Activated CD4-positive, CD25-positive, alpha-beta regulatory T cell treated with anti-CD3 and anti-CD28 coated beads, Interleukin-2, amount 50 U/mL, for 24 hours (primary cell): ENCODE data around the gene MYCN.
A peak's percentile ranks its signal among the peaks of the same experiment; 100 is the strongest.

Source experiments
- ATAC-seq, 2 donors: fragments of 150-1000 bp; cut with Tn5 transposase; one replicate each; pipeline ENCODE4 v1.10.0; 2021; ENCODE audit warnings: mild to moderate bottlenecking in 1 of 2, moderate library complexity in 1 of 2

The MYCN gene

DNA sequence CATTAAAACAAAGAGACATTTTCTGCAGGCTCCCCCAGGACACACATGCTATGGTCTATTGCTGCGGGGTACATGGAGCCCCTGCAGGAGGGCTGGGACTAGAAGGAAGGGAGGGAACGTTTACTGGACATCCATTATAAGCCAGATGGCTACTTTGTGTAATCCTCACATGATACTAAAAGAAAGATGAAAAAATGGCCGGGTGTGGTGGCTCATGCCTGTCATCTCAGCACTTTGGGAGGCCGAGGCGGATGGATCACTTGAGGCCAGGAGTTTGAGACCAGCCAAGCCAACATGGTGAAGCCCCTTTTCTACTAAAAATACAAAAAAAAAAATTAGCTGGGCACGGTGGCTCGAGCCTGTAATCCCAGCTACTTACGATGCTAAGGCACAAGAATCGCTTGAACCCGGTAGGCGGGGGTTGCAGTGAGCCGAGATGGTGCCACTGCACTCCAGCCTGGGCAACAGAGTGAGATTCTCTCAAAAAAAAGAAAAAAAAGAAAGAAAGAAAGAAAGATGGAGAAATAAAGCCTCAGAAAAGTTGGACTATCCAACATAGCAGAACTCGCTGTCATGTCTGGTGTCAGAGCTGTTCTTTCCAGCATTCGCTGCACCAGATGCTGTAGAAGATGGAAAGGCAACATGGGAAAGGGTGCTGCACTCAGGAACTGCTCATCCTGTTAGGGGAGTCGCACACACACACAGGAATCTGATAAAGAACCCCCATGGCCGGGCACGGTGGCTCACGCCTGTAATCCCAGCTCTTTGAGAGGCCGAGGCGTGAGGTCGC is 7.8 kb upstream of the MYCN start:
- no peak for ATAC-seq

DNA sequence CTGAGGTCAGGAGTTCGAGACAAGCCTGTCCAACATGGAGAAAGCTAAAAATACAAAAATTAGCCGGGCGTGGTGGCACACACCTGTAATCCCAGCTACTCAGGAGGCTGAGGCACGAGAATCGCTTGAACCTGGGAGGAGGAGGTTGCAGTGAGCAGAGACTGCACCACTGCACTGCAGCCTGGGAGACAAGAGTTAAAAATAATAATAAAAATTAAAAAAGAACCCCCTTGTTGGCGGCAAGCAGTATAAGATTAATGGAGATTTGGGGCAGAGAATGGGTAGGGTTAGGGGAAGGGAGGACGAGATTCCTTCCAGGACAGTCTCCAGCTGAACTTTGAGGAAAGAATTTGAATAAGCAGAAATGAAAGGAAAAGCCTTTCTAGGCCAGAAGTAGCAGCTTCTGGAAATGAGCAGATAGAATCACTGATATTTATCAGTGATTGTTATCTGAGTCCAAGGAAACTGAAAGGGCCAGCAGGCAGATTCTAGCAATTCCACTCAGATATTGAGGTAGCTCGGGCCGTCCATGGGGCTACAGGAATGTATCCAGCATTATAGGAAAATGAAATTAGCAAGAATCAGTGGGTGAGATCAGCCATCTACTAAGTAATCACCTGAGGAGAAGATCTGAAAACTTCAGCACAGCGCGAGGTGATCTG is 7.0 kb upstream of the MYCN start:
- ATAC-seq = no peak

DNA sequence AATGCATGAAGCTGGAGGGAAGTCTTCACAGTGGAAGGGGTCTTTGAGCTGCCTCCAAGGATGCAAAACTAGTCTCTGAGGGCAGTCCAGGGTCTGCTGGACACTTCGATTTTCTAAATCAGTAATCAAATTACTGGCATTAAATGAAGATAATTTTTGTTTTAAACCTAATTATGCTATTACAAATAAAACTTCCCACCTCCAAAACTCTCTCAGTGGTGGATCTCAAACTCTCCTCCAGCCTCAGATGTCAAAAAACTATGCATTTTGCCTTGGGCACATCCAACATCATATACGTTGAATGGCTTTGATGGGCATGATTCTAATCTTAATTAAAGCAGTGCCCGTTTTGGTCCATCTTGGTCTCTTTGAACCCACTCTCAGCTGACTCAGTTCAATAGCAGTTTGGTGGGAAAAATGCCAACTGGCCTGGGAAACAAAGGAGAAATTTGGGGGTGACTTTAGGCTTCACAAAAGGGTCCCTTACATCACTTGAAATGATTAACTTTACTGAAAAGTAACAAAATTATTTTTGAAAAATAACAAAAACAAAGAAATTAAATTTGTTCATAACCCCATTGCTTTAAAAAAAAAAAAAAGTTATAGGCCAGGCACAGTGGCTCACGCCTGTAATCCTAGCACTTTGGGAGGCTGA is 5.9 kb upstream of the MYCN start:
- ATAC-seq = no peak

DNA sequence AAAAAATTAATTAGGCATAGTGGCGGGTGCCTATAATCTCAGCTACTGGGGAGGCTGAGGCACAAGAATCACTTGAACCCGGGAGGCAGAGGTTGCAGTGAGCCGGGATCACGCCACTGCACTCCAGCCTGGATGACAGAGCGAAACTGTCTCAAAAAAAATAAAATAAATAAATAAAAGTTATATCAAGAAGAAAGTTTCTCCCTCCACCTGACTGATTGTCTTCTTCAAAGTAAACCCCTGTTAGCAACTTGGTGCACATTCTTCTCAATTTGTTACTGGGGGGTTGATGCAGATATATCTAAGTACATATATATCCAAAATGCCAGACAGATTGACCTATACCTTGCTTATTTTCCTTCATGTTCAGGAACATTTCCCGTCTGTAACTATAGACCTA is 5.2 kb upstream of the MYCN start:
- no peak for ATAC-seq

DNA sequence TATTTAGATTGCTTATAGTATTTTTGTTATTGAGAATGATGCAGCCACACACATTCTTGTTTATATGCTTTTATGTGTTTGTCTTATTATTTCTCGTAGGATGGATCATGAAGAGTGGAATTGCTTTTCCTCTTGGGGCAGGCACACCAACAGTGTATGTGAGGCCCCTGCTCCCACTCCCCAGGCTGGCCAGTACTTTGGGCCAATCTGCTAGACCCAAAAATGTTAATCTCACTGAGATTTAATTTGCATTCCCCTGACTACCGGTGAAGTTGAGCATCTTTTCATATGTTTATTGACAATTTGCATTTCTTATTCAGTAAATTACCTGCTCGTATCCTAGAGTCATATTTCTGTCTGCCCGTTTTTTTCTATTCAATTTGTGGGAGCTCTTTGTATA is 4.7 kb upstream of the MYCN start:
- no peak for ATAC-seq

DNA sequence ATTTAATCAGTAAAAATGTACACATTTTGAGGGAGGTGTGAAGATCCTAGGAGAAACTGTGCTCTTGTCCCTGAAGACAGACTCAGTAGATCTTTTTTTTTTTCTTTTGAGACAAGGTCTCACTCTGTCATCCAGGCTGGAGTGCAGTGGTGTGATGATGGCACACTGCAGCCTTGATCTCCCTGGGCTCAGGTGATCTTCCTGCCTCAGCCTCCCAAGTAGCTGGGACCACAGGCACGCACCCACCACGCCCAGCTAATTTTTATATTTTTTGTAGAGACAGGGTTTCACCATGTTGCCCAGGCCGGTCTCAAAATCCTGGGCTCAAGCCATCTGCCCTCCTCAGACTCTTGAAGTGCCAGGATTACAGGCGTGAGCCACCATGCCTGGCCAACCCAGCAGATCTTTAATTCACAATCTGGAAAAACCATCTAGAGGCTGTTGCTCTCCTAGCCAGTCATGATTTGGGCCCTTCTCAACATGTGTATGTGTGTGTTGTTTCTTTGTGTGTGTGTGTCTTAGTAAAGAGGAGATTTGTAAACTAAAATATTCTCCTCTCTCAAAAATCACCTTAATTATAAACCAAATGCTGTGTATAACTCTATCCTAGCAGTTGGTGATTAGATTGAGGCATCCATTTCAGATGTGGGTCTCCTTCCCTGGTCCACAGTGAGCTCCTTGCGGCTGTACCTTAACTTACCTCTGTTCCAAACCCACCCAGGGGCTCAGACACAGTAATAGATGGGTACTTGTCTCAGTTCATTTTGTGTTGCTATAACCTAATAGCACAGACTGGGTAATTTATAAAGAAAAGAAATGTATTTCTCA is 3.9 kb upstream of the MYCN start:
- ATAC-seq = no peak

DNA sequence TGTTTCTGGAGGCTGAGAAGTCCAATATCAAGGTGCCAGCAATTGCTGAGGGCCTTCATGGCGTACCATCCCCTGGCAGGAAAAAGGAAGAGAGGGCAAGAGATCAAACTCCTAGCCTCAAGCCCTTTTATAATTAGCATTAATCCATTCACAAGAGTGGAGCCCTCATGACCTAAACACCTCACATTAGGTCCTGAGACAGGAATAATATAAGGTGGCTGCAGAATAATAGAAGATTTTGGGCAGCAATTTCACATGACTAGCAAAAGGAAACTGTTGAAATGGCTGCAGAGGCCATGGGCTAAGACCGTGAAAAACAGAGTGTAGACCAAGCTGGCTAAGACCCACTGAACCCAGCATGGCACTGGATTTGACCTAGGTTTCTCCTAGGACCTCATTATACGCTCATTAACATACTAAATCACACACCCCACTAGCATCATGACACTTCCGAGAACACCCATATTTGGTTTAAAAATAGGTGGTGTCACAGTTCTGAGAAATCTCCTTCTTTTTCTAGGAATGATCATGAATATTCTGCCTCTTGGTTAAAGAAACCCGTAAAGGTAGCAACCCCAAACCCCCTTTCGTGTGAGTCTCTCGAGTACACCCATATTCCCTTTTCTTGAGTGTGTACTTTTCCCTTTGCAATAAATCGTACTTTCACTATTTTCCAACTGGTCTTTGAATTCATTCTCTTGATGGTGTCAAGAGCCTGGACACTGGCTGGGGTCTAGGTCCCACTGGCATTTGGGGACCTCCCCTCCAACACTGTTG is 3.1 kb upstream of the MYCN start:
- ATAC-seq = no peak

DNA sequence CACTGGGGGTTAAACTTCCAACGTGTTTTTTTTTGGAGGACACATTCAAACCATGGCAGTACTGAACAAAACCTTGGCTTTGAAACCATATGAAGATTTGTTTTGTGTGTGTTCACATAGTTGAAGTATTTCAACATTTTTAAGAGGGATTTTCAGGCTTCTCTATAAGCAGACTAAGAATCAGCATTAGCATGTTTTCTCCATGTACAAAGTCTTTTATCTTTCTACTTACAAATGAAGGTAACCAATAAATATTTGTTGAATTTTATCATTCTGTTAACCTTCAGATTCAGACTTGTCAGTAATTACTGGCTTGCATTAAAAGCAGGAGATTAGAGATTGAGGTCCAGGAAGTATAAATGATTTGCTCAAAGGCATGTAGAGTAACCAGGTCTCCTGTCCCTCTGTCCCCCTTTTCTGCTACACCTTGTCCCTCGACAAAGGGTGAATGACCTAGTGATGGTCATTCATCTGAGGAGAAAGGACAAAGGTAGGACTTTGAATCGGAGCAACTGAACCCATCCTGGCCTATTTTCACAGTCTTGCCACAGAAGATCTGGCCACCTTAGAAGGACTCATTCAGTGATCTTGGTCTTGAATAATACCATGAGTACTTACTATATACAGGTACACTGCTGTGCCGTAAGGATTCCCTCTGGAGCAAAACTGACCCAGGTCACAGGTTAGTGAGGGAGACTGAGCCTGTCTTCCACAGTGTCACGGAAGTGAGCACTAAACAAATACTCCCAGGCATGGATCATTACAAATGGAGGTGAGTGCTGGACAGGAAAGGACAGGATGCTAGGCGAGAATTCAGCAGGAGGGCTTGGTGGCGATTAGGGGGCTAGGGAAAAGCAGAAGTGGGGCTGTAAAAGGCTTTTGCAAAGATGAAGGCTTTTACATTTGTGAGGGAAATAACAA is 2.2 kb upstream of the MYCN start:
- ATAC-seq = no peak

DNA sequence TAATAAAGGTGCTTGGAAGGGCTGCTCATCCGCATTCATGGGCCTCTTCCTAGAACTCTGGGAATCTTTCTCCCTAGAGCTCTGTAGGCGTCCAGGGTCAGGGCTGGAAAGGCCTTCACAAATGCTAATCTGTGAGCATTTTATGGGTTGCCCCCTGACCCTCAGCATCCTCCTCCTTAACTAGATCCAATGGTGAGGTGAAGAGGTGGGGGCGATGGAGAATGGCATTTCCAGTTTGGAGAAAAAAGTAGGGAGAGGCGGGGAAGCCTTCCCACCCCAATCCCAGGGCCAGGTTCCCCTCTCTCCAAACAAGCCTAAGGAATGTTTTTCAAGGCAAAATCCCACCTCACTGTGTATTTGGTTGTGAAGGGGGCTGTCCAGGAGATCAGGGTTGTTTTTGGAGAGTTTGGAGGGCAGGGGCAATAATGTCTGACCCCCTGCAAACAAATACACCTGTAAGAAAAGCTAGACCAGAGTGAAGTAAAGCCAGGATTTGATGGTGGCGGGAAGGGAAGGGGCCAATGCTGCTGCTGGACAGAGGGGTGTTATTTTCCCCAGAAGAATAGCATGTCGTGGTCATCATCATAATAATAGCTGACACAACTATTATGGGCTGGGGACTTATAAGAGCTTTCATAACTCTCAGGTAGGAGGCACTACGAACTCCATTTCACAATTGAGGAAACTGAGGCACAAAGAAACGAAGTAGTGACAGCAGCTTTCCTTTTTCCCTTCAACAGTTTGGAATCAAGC is 1.4 kb upstream of the MYCN start:
- ATAC-seq = no peak

DNA sequence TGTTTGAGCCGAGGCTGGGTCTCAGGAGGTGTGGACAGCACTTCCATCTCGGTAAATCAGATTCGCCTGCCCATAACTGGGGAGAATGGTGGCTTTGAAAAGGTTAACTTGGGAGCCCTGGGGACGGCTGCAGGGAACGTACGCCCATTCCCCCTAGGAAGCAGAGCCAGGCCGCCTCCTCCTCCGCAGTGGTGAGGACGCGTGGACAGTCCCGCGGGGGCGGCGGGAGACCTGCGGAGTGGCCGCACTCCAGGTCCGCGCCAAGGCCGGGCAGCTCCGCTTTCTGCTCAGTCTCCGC is 845 bp upstream of the MYCN start:
- ATAC-seq = peak in 1 of 2 donors; percentile 34

DNA sequence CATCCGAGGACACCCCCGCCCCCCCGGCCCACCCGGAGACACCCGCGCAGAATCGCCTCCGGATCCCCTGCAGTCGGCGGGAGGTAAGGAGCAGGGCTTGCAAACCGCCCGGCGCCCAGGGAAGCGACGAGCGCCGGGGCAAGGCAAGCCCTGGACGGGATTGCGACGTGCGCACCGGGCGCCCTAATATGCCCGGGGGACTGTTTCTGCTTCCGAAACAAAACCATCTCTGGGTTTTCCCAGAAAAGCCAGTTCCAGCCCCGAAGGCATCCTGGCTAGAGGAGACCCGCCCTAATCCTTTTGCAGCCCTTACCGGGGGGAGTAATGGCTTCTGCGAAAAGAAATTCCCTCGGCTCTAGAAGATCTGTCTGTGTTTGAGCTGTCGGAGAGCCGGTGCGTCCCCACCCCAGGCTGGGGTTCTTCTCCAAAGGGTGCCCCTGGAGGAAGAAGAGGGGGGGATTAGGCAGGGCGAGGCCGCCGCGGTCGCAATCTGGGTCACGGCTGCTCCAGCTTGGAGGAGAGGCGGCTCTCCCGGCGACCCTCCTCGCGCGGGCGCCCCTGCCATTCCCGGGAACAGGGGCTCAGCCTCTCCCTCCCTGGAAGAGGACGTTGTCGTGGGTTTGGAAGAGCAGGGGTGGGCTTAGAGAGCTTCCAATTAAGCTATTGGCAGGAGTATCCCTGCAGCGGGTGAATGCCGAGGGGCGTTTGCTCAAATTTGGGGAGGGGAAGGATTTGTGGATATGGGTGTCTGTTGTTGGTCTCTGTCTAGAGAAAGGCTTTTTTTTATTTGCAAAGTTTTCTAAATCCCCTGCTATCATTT is 521 bp downstream of the MYCN start:
- ATAC-seq = no peak

DNA sequence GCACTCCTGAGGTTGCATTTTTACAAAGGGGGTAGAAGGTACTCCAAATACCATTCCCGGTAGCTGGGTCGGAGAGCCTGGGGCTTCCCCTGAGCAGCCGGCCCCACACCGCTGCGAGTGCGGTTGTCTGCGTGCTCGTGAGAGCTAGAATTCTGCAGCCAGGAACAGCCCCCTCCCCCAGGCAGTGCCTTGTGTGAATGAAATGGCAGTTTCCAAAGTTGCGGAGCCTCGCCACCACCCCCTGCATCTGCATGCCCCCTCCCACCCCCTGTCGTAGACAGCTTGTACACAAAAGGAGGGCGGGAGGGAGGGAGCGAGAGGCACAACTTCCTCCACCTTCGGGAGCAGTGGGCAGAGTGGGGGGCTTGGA is 1.1 kb downstream of the MYCN start:
- no peak for ATAC-seq

DNA sequence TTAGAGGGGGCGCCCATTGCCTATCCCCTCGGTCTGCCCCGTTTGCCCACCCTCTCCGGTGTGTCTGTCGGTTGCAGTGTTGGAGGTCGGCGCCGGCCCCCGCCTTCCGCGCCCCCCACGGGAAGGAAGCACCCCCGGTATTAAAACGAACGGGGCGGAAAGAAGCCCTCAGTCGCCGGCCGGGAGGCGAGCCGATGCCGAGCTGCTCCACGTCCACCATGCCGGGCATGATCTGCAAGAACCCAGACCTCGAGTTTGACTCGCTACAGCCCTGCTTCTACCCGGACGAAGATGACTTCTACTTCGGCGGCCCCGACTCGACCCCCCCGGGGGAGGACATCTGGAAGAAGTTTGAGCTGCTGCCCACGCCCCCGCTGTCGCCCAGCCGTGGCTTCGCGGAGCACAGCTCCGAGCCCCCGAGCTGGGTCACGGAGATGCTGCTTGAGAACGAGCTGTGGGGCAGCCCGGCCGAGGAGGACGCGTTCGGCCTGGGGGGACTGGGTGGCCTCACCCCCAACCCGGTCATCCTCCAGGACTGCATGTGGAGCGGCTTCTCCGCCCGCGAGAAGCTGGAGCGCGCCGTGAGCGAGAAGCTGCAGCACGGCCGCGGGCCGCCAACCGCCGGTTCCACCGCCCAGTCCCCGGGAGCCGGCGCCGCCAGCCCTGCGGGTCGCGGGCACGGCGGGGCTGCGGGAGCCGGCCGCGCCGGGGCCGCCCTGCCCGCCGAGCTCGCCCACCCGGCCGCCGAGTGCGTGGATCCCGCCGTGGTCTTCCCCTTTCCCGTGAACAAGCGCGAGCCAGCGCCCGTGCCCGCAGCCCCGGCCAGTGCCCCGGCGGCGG is 1.7 kb downstream of the MYCN start:
- no peak for ATAC-seq

DNA sequence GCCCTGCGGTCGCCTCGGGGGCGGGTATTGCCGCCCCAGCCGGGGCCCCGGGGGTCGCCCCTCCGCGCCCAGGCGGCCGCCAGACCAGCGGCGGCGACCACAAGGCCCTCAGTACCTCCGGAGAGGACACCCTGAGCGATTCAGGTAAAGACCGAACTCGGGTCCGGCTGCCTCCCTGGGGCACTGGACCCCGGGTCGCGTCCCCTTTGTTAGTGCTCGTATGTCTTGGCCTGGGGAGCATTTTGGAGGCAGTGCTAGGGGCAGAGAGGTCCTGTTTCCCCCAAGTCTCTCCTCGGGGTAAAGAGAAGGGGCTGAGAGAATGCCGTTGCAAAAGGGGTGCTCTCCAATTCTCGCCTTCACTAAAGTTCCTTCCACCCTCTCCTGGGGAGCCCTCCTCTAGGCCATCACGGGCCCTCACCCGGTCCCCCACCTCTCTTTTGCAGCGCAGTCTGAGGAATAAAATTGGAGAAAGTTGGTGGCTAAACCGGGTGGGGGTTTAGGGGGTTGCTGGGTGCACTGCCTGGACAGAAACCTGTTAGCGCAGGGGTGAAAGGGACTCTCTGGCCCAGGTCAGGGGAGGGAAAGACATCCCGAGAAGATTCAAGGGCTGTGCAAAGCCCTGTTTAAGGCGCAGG is 2.5 kb downstream of the MYCN start:
- no peak for ATAC-seq

DNA sequence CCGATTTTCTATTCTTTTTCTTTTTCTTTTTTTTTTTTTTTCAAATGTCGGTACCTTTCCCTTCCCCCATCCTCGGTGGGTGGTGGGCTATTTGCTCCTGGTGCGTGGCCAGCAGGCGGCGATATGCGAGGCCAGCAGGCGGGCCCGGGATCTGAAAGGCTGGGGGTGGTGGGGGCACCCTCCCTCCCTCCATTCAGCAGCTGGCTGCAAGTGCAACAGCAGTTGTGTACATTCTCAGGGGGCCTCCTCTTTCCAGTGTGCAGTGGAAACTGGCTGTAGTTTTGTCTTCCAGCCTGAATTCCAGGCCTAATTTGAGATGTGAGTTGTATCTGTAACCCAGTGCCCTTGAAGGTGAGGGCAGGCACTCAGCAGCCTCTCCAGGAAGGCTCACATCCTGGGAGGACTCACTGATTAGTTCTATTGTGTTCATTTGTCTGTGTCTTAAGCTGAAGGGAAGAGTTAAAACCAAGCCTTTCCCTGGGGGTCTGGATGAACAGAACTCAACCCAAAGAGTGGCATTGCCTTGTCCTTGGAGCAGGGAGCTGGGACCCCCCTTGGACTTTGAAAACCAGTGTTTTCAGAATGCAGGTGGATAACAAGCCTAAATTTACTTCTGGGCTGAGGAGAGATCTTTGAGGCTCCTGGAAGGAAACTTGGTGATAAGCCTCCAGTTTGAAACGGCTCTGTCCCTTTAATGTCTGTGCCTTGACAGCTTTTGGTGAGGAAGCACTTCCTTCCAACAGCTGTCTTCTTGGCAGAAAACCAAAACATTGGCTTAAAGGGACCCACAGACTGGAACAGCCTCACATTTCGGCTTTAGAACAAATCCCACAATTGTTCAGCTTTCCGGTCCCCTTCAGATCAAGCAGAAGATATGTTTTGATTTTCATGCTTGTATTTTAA is 3.3 kb downstream of the MYCN start:
- peak in 1 of 2 donors; percentile 12 for ATAC-seq

DNA sequence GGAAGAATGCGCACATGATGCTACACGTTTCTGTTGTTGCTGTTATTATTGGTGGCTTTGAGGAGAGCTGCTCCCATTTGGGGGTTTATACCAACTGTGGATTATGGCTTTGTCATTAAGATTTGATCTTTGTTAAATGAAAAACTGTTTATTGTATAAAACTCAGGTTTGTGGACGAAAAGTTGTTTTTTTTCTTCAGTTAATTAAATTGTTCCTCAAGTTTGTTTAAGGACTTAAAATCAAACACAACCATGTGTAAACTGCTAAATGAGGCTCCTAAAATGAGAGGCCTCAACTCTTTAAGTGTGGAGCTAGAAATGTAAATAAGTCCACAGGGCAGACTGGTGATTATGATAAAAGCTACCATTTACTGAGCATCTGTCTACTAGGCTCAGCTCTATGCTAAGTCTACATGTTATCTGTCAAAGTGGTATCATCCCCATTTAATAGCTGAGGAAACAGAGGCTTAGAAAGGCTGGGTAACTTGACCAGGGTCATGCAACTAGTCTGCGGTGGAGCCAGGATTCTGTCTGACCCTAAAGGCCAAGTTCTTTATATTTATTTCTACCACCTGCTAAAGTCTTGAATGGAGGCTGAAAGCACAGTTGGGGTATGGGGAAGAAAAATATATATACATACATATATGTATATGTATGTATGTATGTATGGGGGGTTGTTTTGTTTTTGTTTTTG is 4.1 kb downstream of the MYCN start:
- no peak for ATAC-seq
